ENCODE measurements around the gene NSUN4.

NSUN4 gene

GRCh38 chr1:46406881-46407608, 66.4 kb downstream of the NSUN4 start:
- Histone ChIP-seq H3K4me1 (ENCODE audit: insufficient read depth, low read length, poor library complexity, severe bottlenecking) (no peaks in the 10 kb centered on the region), H2AFZ (ENCODE audit: low read length) (no peak overlapping the region), H3K4me3 (ENCODE audit: low read length, poor library complexity, severe bottlenecking) (no peak overlapping the region)

GRCh38 chr1:46407636-46408035, 67.0 kb downstream of the NSUN4 start:
- H3K9me3 ChIP-seq (ENCODE audit: insufficient read depth, low read depth, low read length): no peaks in the 10 kb centered on the region
- H2AFZ ChIP-seq (ENCODE audit: low read length): no peak overlapping the region
- H4K20me1 ChIP-seq (ENCODE audit: insufficient read depth, low read length, poor library complexity, severe bottlenecking): no peaks in the 10 kb centered on the region
- no peak overlapping the region for H3K4me3 ChIP-seq (ENCODE audit: low read length, poor library complexity, severe bottlenecking)
- H3K27me3 ChIP-seq (ENCODE audit: insufficient read depth, low read length, poor library complexity, severe bottlenecking): no peaks in the 10 kb centered on the region
- H3K4me1 ChIP-seq (ENCODE audit: insufficient read depth, low read length, poor library complexity, severe bottlenecking): no peaks in the 10 kb centered on the region
- no peaks in the 10 kb centered on the region for H3K79me2 ChIP-seq (ENCODE audit: insufficient read depth, low read length)
- no peak overlapping the region for H3K9ac ChIP-seq (ENCODE audit: low read depth, low read length, poor library complexity, severe bottlenecking)
- H3K4me2 ChIP-seq (ENCODE audit: low read depth, low read length, poor library complexity, severe bottlenecking): no peak overlapping the region
- H3K36me3 ChIP-seq (ENCODE audit: insufficient read depth, low read length): no peaks in the 10 kb centered on the region
- H3F3A ChIP-seq (ENCODE audit: low read depth): no peaks in the 10 kb centered on the region
- no peaks in the 10 kb centered on the region for H3K9me2 ChIP-seq (replicated peaks; ENCODE audit: low read depth, low read length)
- no peak for TF ChIP-seq EZH2phosphoT487 (IDR thresholded peaks at IDR 0.05; ENCODE audit: borderline replicate concordance)
- TF ChIP-seq CTCF (conservative IDR thresholded peaks at IDR 0.05; ENCODE audit: low read length): no peak

More at GRCh38 chr1:46406881-46407608, 66.4 kb downstream of the NSUN4 start:
- Histone ChIP-seq H3K36me3 (ENCODE audit: insufficient read depth, low read length) (no peaks in the 10 kb centered on the region), H3K9me3 (ENCODE audit: insufficient read depth, low read depth, low read length) (no peaks in the 10 kb centered on the region), H4K20me1 (ENCODE audit: insufficient read depth, low read length, poor library complexity, severe bottlenecking) (no peaks in the 10 kb centered on the region), H3F3A (ENCODE audit: low read depth) (no peaks in the 10 kb centered on the region), H3K9ac (ENCODE audit: low read depth, low read length, poor library complexity, severe bottlenecking) (no peak overlapping the region), H3K4me2 (ENCODE audit: low read depth, low read length, poor library complexity, severe bottlenecking) (no peak overlapping the region), H3K79me2 (ENCODE audit: insufficient read depth, low read length) (no peaks in the 10 kb centered on the region), H3K9me2 (replicated peaks; ENCODE audit: low read depth, low read length) (no peaks in the 10 kb centered on the region), H3K27me3 (ENCODE audit: insufficient read depth, low read length, poor library complexity, severe bottlenecking) (no peaks in the 10 kb centered on the region)
- no peak for TF ChIP-seq EZH2phosphoT487 (IDR thresholded peaks at IDR 0.05; ENCODE audit: borderline replicate concordance)
- no peak for TF ChIP-seq CTCF (conservative IDR thresholded peaks at IDR 0.05; ENCODE audit: low read length)

- Histone ChIP-seq H3K79me2 (ENCODE audit: insufficient read depth, low read length) (no peaks in the 10 kb centered on the region), H3K4me2 (ENCODE audit: low read depth, low read length, poor library complexity, severe bottlenecking) (no peak overlapping the region), H3K36me3 (ENCODE audit: insufficient read depth, low read length) (no peaks in the 10 kb centered on the region), H3K9me2 (replicated peaks; ENCODE audit: low read depth, low read length) (no peaks in the 10 kb centered on the region), H4K20me1 (ENCODE audit: insufficient read depth, low read length, poor library complexity, severe bottlenecking) (no peaks in the 10 kb centered on the region), H3K9ac (ENCODE audit: low read depth, low read length, poor library complexity, severe bottlenecking) (no peak overlapping the region), H3F3A (ENCODE audit: low read depth) (no peaks in the 10 kb centered on the region), H3K9me3 (ENCODE audit: insufficient read depth, low read depth, low read length) (no peaks in the 10 kb centered on the region), H3K4me3 (ENCODE audit: low read length, poor library complexity, severe bottlenecking) (no peak overlapping the region), H2AFZ (ENCODE audit: low read length) (no peak overlapping the region), H3K4me1 (ENCODE audit: insufficient read depth, low read length, poor library complexity, severe bottlenecking) (no peaks in the 10 kb centered on the region), H3K27me3 (ENCODE audit: insufficient read depth, low read length, poor library complexity, severe bottlenecking) (no peaks in the 10 kb centered on the region)
- TF ChIP-seq CTCF (conservative IDR thresholded peaks at IDR 0.05; ENCODE audit: low read length): no peak
- TF ChIP-seq EZH2phosphoT487 (IDR thresholded peaks at IDR 0.05; ENCODE audit: borderline replicate concordance): no peak
Observed at GRCh38 chr1:46408356-46409062, 67.9 kb downstream of the NSUN4 start.

All from Loucy (cell line).